ENCODE data around the gene PACSIN2. TPM values are rescaled to one million over a fixed set of nuclear protein-coding genes. Genes with fewer than 3 reads are reported as not detected.

The PACSIN2 gene
- total and polyA plus RNA-seq, 10 of the 15 experiments (the other 5 are each of a cell fraction or from before 2014, with no cell fraction given) = 0.93 to 78.7 (median 46.8) TPM

DNA sequence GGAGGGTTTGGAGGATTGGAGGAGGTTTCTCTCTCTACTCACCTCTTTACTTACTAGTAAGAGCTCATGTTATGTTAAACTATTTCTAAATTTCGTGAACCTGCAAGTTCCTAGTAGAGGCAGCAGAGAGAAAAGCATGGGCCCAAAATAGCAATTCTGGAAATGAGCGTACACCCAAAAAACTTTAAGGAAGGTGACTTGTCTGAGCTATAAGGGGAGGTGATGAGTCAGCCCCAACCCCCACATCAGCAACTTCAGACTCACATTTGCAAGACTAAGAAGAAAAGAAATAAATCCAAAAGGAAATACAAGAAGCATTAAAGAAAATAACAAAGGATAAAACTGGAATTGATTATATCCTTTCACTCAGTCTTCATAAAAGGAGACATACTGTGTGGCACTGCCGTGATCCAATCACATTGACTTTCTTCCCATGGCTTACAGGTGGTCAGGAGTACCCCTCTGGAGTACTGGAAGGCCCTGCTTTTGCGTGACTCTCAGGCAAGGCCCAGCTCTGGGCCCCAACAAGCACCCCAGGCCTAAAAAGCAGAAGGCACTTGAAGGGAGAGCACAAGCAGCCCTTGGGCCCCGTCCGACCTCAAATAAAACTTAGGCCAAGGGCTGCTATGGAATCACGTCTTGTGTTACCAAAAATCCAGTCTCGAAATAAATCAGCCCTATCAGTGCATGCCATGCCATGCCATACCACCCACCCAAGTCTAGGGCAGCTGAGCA lies 14.3 kb downstream of the PACSIN2 start (continued):
- TF ChIP-seq, protein P1, sequence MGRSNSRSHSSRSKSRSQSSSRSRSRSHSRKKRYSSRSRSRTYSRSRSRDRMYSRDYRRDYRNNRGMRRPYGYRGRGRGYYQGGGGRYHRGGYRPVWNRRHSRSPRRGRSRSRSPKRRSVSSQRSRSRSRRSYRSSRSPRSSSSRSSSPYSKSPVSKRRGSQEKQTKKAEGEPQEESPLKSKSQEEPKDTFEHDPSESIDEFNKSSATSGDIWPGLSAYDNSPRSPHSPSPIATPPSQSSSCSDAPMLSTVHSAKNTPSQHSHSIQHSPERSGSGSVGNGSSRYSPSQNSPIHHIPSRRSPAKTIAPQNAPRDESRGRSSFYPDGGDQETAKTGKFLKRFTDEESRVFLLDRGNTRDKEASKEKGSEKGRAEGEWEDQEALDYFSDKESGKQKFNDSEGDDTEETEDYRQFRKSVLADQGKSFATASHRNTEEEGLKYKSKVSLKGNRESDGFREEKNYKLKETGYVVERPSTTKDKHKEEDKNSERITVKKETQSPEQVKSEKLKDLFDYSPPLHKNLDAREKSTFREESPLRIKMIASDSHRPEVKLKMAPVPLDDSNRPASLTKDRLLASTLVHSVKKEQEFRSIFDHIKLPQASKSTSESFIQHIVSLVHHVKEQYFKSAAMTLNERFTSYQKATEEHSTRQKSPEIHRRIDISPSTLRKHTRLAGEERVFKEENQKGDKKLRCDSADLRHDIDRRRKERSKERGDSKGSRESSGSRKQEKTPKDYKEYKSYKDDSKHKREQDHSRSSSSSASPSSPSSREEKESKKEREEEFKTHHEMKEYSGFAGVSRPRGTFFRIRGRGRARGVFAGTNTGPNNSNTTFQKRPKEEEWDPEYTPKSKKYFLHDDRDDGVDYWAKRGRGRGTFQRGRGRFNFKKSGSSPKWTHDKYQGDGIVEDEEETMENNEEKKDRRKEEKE (IDR thresholded peaks at IDR 0.05) = no peak
- TF ChIP-seq TBL1XR1 (IDR thresholded peaks at IDR 0.05; ENCODE audit: low read depth, low read length) = no peak
- no peak for TF ChIP-seq BHLHE40 (IDR thresholded peaks at IDR 0.05; ENCODE audit: borderline replicate concordance in 1 of 2, low read depth in 2 of 2, low read length in 1 of 2)
- no peak for TF ChIP-seq SREBF1 (IDR thresholded peaks at IDR 0.05; ENCODE audit: low read length)
- TF ChIP-seq MEF2B (IDR thresholded peaks at IDR 0.05; ENCODE audit: partially characterized antibody, poor library complexity, severe bottlenecking) = peak; percentile 58
- 0 out of 4 replicates have a peak, but pooled peaks of 1 of the 2 experiments have one; percentile 32 for TF ChIP-seq IKZF2 (IDR thresholded peaks at IDR 0.05)
- no peak for TF ChIP-seq NR2C2 (IDR thresholded peaks at IDR 0.05; ENCODE audit: borderline replicate concordance, control insufficient read depth, insufficient read length, low read depth)
- no peak for TF ChIP-seq ZNF622 (IDR thresholded peaks at IDR 0.05)
- TF ChIP-seq, protein P2, sequence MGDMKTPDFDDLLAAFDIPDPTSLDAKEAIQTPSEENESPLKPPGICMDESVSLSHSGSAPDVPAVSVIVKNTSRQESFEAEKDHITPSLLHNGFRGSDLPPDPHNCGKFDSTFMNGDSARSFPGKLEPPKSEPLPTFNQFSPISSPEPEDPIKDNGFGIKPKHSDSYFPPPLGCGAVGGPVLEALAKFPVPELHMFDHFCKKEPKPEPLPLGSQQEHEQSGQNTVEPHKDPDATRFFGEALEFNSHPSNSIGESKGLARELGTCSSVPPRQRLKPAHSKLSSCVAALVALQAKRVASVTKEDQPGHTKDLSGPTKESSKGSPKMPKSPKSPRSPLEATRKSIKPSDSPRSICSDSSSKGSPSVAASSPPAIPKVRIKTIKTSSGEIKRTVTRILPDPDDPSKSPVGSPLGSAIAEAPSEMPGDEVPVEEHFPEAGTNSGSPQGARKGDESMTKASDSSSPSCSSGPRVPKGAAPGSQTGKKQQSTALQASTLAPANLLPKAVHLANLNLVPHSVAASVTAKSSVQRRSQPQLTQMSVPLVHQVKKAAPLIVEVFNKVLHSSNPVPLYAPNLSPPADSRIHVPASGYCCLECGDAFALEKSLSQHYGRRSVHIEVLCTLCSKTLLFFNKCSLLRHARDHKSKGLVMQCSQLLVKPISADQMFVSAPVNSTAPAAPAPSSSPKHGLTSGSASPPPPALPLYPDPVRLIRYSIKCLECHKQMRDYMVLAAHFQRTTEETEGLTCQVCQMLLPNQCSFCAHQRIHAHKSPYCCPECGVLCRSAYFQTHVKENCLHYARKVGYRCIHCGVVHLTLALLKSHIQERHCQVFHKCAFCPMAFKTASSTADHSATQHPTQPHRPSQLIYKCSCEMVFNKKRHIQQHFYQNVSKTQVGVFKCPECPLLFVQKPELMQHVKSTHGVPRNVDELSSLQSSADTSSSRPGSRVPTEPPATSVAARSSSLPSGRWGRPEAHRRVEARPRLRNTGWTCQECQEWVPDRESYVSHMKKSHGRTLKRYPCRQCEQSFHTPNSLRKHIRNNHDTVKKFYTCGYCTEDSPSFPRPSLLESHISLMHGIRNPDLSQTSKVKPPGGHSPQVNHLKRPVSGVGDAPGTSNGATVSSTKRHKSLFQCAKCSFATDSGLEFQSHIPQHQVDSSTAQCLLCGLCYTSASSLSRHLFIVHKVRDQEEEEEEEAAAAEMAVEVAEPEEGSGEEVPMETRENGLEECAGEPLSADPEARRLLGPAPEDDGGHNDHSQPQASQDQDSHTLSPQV (IDR thresholded peaks at IDR 0.05) = no peak
- no peak for TF ChIP-seq TCF7 (IDR thresholded peaks at IDR 0.05; ENCODE audit: borderline replicate concordance)
- peak; percentile 44; the same call in 1 of the 2 replicates for TF ChIP-seq CREM (IDR thresholded peaks at IDR 0.05; ENCODE audit: low read depth)
- TF ChIP-seq RBBP5 (conservative IDR thresholded peaks at IDR 0.05) = no peak
- TF ChIP-seq, protein P3, sequence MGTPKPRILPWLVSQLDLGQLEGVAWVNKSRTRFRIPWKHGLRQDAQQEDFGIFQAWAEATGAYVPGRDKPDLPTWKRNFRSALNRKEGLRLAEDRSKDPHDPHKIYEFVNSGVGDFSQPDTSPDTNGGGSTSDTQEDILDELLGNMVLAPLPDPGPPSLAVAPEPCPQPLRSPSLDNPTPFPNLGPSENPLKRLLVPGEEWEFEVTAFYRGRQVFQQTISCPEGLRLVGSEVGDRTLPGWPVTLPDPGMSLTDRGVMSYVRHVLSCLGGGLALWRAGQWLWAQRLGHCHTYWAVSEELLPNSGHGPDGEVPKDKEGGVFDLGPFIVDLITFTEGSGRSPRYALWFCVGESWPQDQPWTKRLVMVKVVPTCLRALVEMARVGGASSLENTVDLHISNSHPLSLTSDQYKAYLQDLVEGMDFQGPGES (IDR thresholded peaks at IDR 0.05) = no peak
- TF ChIP-seq DPF2 (IDR thresholded peaks at IDR 0.05) = no peak
- TF ChIP-seq RUNX3 (IDR thresholded peaks at IDR 0.05; ENCODE audit: low read length) = peak; percentile 62
- TF ChIP-seq, protein P4, sequence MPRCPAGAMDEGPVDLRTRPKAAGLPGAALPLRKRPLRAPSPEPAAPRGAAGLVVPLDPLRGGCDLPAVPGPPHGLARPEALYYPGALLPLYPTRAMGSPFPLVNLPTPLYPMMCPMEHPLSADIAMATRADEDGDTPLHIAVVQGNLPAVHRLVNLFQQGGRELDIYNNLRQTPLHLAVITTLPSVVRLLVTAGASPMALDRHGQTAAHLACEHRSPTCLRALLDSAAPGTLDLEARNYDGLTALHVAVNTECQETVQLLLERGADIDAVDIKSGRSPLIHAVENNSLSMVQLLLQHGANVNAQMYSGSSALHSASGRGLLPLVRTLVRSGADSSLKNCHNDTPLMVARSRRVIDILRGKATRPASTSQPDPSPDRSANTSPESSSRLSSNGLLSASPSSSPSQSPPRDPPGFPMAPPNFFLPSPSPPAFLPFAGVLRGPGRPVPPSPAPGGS (IDR thresholded peaks at IDR 0.05; ENCODE audit: borderline replicate concordance, insufficient read depth, low read depth, low read length, poor library complexity, severe bottlenecking) = peak; percentile 40
- no peak for TF ChIP-seq TARDBP (IDR thresholded peaks at IDR 0.05; ENCODE audit: borderline replicate concordance)
- peak; percentile 30; the same call in 1 of the 2 replicates for TF ChIP-seq CREB1 (IDR thresholded peaks at IDR 0.05; ENCODE audit: low read depth)
- no peak for TF ChIP-seq JUND (IDR thresholded peaks at IDR 0.05; ENCODE audit: low read depth, low read length)
- TF ChIP-seq, protein P5, sequence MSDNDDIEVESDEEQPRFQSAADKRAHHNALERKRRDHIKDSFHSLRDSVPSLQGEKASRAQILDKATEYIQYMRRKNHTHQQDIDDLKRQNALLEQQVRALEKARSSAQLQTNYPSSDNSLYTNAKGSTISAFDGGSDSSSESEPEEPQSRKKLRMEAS (IDR thresholded peaks at IDR 0.05; ENCODE audit: low read depth, low read length) = no peak
- no peak for TF ChIP-seq HCFC1 (IDR thresholded peaks at IDR 0.05; ENCODE audit: low read length)

All from GM12878 (cell line).